Measurements from ENCODE around the gene ASXL2. TPM values are rescaled to one million over a fixed set of nuclear protein-coding genes. Genes with fewer than 3 reads are reported as not detected.

Gene ASXL2
- total and polyA plus RNA-seq, 2 of the 13 experiments (the other 11 are each of a cell fraction or from before 2014, with no cell fraction given) = 12.1 to 19.2 TPM

DNA sequence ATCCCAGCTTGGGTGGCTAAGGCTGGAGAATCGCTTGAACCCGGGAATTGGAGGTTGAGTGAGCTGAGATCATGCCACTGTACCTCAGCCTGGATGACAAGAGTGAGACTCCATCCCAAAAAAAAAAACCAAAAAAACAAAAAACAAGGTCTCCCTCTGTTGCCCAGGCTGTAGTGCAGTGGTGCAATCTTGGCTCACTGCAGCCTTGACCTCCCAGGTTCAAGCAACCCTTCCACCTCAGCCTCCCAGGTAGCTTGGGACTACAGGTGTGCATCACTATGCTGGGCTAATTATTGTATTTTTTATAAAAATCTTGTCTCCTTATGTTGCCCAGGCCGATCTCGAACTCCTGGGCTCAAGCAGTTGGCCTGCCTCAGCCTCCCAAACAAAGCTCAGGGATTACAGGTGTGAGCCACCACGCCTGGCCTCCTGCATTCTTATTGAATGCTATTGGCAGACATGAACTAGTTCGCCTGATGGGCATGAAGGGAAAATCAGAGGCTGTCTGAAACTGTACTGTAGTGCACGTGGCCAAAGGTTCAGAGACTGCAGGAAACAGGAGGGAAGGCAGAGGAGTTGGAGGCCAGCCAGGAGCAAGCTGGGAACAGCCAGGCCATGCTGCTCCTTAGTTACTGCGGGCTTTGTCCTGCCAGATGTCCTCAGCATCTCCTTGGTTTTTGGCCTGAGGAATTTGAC is 16.0 kb upstream of the ASXL2 start (continued):
- peak; percentile 74 for TF ChIP-seq MED1 (CRISPR knock-in tag; IDR thresholded peaks at IDR 0.05)
- TF ChIP-seq, protein P1, sequence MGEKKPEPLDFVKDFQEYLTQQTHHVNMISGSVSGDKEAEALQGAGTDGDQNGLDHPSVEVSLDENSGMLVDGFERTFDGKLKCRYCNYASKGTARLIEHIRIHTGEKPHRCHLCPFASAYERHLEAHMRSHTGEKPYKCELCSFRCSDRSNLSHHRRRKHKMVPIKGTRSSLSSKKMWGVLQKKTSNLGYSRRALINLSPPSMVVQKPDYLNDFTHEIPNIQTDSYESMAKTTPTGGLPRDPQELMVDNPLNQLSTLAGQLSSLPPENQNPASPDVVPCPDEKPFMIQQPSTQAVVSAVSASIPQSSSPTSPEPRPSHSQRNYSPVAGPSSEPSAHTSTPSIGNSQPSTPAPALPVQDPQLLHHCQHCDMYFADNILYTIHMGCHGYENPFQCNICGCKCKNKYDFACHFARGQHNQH (CRISPR knock-in tag; IDR thresholded peaks at IDR 0.05) = peak; percentile 35; the same call in 1 of the 2 replicates
- TF ChIP-seq, protein P2, sequence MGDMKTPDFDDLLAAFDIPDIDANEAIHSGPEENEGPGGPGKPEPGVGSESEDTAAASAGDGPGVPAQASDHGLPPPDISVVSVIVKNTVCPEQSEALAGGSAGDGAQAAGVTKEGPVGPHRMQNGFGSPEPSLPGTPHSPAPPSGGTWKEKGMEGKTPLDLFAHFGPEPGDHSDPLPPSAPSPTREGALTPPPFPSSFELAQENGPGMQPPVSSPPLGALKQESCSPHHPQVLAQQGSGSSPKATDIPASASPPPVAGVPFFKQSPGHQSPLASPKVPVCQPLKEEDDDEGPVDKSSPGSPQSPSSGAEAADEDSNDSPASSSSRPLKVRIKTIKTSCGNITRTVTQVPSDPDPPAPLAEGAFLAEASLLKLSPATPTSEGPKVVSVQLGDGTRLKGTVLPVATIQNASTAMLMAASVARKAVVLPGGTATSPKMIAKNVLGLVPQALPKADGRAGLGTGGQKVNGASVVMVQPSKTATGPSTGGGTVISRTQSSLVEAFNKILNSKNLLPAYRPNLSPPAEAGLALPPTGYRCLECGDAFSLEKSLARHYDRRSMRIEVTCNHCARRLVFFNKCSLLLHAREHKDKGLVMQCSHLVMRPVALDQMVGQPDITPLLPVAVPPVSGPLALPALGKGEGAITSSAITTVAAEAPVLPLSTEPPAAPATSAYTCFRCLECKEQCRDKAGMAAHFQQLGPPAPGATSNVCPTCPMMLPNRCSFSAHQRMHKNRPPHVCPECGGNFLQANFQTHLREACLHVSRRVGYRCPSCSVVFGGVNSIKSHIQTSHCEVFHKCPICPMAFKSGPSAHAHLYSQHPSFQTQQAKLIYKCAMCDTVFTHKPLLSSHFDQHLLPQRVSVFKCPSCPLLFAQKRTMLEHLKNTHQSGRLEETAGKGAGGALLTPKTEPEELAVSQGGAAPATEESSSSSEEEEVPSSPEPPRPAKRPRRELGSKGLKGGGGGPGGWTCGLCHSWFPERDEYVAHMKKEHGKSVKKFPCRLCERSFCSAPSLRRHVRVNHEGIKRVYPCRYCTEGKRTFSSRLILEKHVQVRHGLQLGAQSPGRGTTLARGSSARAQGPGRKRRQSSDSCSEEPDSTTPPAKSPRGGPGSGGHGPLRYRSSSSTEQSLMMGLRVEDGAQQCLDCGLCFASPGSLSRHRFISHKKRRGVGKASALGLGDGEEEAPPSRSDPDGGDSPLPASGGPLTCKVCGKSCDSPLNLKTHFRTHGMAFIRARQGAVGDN (CRISPR knock-in tag; IDR thresholded peaks at IDR 0.05) = peak; percentile 80
- TF ChIP-seq ARID5B (CRISPR knock-in tag; IDR thresholded peaks at IDR 0.05) = peak; percentile 69
- no peak for TF ChIP-seq FOXA1 (IDR thresholded peaks at IDR 0.05)
- TF ChIP-seq FOXA1 (CRISPR knock-in tag; IDR thresholded peaks at IDR 0.05) = no peak
- peak; percentile 54; the same call in 1 of the 2 replicates for TF ChIP-seq ETV5 (CRISPR knock-in tag; IDR thresholded peaks at IDR 0.05; ENCODE audit: borderline replicate concordance)
- TF ChIP-seq MIER3 (CRISPR knock-in tag; IDR thresholded peaks at IDR 0.05; ENCODE audit: borderline replicate concordance) = peak; percentile 67; the same call in 1 of the 2 replicates
- 0 out of 2 replicates have a peak, but pooled peaks have one; percentile 35 for TF ChIP-seq NFATC3 (CRISPR knock-in tag; IDR thresholded peaks at IDR 0.05)
- peak; percentile 44; the same call in 1 of the 2 replicates for TF ChIP-seq FOXA3 (CRISPR knock-in tag; IDR thresholded peaks at IDR 0.05)
- TF ChIP-seq HOXA7 (CRISPR knock-in tag; IDR thresholded peaks at IDR 0.05) = no peak
- TF ChIP-seq FOXO1 (CRISPR knock-in tag; IDR thresholded peaks at IDR 0.05) = peak; percentile 44; the same call in 1 of the 2 replicates
- peak; percentile 71; the same call in 1 of the 2 replicates for TF ChIP-seq ZSCAN21 (CRISPR knock-in tag; IDR thresholded peaks at IDR 0.05; ENCODE audit: borderline replicate concordance)
- TF ChIP-seq SSRP1 (CRISPR knock-in tag; IDR thresholded peaks at IDR 0.05) = no peak
- 0 out of 2 replicates have a peak, but pooled peaks have one; percentile 39 for TF ChIP-seq GTF3A (CRISPR knock-in tag; conservative IDR thresholded peaks at IDR 0.05)
- TF ChIP-seq ZNF547 (CRISPR knock-in tag; IDR thresholded peaks at IDR 0.05) = peak; percentile 42; the same call in 1 of the 2 replicates
- peak; percentile 76 for TF ChIP-seq TEAD3 (CRISPR knock-in tag; optimal IDR thresholded peaks at IDR 0.05; ENCODE audit: borderline replicate concordance)
- TF ChIP-seq ZBTB26 (CRISPR knock-in tag; IDR thresholded peaks at IDR 0.05; ENCODE audit: borderline replicate concordance) = 0 out of 2 replicates have a peak, but pooled peaks have one; percentile 24
- TF ChIP-seq MIXL1 (CRISPR knock-in tag; IDR thresholded peaks at IDR 0.05) = peak; percentile 67; the same call in 1 of the 2 replicates
- peak; percentile 32; the same call in 1 of the 2 replicates for TF ChIP-seq ZNF160 (CRISPR knock-in tag; IDR thresholded peaks at IDR 0.05)
- TF ChIP-seq ZNF644 (CRISPR knock-in tag; IDR thresholded peaks at IDR 0.05; ENCODE audit: low read depth) = peak; percentile 72; the same call in 1 of the 2 replicates
